ENCODE data around the gene LRRC43.

Gene LRRC43

GRCh38 chr12:122182887-122183587 lies at the start of gene LRRC43:
Gene LRRC43, plus strand, starts transcription at chr12:122183123. Its CDS starts 22 bp downstream, at chr12:122183145.
- no peak for TF ChIP-seq ZNF274 (IDR thresholded peaks at IDR 0.05; ENCODE audit: low read depth, low read length)
- H3K4me3 ChIP-seq (ENCODE audit: low read length) = peak within 1 kb of the TSS; percentile 32; the same call in 1 of the 2 replicates

GRCh38 chr12:122133192-122133950 lies 49.6 kb upstream of the LRRC43 start:
- no peak for TF ChIP-seq ZNF274 (IDR thresholded peaks at IDR 0.05; ENCODE audit: low read depth, low read length)
- no peak overlapping the region for H3K4me3 ChIP-seq (ENCODE audit: low read length)

DNA sequence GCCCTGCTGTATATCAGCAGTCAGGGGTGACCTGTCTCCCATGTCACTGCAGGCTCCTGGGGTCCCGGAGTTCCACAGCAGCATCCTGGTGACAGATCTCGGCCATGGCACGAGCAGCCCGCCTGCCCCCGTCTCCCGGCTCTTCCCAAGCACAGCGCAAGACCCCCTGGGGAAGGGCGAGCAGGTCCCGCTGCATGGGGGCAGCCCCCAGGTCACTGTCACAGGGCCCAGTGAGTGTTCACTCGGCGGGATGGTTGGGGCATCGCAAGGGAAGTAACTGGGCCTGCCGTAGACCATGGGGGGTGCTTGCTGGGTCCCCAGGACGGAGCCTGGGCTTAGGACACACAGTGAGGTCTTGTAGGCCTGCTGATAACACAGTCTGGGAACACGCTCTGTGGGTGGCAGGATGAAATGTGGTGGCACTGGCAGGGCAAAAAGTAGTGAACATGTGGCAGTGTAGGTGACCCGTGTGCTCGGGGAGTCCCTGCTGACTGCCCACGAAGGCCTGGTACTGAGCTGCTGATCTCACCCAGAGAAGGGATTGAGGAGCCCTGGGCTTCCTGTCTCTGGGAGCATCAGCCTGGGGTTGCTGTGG lies 47.4 kb upstream of the LRRC43 start:
- H3K4me3 ChIP-seq (ENCODE audit: low read length) = no peak overlapping the region
- no peak for TF ChIP-seq ZNF274 (IDR thresholded peaks at IDR 0.05; ENCODE audit: low read depth, low read length)

- TF ChIP-seq ZNF274 (IDR thresholded peaks at IDR 0.05; ENCODE audit: low read depth, low read length) = no peak
- H3K4me3 ChIP-seq (ENCODE audit: low read length) = no peak overlapping the region
Observed at GRCh38 chr12:122137229-122137628, 45.7 kb upstream of the LRRC43 start.

- TF ChIP-seq ZNF274 (IDR thresholded peaks at IDR 0.05; ENCODE audit: low read depth, low read length) = no peak
- H3K4me3 ChIP-seq (ENCODE audit: low read length) = no peak overlapping the region
Observed at GRCh38 chr12:122137681-122138080, 45.2 kb upstream of the LRRC43 start.

DNA sequence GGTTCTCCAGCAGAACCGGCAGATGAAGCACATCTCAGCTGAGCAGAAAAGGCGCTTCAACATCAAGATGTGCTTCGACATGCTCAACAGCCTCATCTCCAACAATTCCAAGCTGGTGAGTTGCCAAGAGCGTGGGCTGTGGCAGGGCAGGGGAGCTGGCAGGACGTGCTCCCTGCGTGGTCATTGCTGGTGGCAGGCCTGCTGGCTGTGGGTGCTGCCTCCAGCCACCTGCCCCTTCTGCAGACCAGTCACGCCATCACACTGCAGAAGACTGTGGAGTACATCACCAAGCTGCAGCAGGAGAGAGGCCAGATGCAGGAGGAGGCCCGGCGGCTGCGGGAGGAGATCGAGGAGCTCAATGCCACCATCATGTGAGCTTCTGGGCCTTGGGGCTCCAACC lies 44.7 kb upstream of the LRRC43 start:
- H3K4me3 ChIP-seq (ENCODE audit: low read length) = no peak overlapping the region
- no peak for TF ChIP-seq ZNF274 (IDR thresholded peaks at IDR 0.05; ENCODE audit: low read depth, low read length)

DNA sequence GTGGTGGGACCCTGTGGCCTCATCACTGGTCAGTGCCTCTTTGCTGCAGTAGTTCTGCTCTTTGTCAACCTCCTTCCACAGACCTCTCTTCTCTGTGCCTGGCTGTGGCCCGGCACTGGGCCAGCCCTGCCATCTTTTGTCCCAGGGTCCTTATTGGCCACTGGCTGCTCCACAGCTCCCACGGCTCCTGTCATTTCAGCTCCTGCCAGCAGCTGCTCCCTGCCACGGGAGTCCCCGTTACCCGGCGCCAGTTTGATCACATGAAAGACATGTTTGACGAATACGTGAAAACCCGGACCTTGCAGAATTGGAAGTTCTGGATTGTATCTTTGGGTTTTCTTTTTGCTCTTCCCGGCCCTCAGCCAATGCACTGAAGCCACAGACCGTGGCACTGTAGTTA lies 44.3 kb upstream of the LRRC43 start:
- TF ChIP-seq ZNF274 (IDR thresholded peaks at IDR 0.05; ENCODE audit: low read depth, low read length) = no peak
- H3K4me3 ChIP-seq (ENCODE audit: low read length) = no peak overlapping the region

- TF ChIP-seq ZNF274 (IDR thresholded peaks at IDR 0.05; ENCODE audit: low read depth, low read length) = no peak
- H3K4me3 ChIP-seq (ENCODE audit: low read length) = no peak overlapping the region
Observed at GRCh38 chr12:122139266-122139665, 43.7 kb upstream of the LRRC43 start.

GRCh38 chr12:122139941-122140340 lies 43.0 kb upstream of the LRRC43 start:
- no peak overlapping the region for H3K4me3 ChIP-seq (ENCODE audit: low read length)
- TF ChIP-seq ZNF274 (IDR thresholded peaks at IDR 0.05; ENCODE audit: low read depth, low read length) = no peak

DNA sequence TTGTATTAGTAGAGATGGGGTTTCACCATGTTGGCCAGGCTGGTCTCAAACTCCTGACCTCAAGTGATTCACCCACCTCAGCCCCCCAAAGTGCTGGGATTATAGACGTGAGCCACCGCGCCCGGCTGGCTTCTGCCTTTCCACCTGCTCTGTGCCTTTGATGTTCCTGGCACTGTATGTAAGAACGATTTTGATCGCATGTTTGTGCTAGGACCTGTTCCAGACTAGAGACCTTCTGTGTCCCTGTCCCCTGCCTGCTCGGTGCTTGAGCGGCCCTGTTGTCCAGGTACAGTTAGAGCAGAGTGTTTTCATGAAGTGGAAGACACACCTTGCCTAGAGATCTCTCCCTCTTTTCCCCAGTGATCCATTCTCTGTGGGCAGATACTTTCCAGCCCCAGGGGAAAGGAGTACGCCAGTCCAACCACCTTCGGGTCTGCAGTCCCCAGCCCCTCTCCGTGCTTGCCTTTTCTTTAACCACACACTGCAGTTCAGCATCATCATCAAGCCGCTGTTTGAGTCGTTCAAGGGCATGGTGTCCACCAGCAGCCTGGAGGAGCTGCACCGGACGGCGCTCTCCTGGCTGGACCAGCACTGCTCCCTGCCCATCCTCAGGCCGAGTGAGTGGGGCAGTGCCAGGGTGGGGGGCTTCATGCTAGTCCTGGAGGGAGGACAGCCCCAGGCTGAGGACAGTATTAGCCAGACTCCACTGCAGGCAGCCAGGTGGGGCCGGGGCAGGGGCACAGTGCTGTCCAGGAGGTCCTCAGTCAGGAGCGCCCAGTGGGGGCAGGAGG lies 42.3 kb upstream of the LRRC43 start:
- H3K4me3 ChIP-seq (ENCODE audit: low read length) = no peak overlapping the region
- no peak for TF ChIP-seq ZNF274 (IDR thresholded peaks at IDR 0.05; ENCODE audit: low read depth, low read length)

DNA sequence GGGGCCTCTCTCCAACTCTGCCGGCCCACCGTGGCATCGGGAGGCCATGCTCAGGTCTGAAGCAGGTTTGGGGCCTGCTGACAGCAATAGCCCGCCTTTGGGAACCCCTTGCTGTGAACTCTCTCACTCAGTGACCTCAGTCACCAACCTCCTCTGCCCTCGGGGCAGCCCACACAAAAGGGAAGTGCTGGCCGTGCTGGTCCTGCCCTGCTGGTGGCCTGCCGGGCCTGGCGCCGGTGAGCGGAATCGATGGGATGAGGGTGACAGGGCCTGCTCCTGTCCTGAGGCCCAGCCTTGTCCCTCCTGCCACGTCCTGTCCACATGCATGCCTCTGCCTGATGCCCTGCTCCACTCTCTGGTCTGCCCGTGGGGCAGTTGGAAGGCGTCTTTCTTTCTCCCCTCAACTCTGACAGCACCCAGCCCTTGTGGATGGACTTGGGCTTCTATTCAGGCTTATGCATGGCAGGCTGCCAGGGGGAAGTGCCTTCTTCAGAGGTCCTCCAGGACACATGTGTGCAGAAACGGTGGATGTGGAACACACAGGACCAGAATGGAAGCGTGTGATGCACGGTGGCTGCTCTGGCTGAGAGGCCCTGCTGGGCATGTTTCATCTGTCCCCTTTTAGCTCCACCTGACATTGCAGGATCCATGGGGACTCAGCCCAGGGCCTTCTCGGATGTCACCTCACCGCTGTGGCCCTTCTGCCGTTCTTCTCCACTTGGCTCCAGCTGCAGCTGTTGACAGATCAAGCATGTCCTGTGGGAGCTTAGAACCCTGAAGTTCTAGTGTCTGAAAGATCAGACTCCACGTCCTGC lies 40.8 kb upstream of the LRRC43 start:
- H3K4me3 ChIP-seq (ENCODE audit: low read length) = no peak overlapping the region
- no peak for TF ChIP-seq ZNF274 (IDR thresholded peaks at IDR 0.05; ENCODE audit: low read depth, low read length)

DNA sequence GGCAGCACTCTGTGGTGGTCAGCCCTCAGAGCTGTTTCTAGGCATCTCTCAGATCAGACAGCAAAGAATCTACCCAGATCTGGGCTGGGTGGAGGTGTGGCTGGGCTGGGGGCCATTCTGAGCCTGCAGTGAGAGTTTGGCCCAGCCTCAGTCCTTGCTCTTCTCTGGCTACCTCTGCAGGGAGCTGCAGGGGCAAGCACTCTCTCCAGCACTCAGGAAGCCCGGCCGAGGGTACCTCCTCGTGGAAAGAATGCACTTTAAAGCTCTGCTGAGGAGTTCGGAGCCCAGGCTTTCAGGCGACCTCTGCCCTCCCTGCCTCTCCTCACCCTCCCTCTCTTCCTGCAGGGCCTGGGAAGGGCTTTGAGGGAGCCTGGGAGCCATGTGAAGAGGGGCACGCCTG lies 40.1 kb upstream of the LRRC43 start:
- no peak for TF ChIP-seq ZNF274 (IDR thresholded peaks at IDR 0.05; ENCODE audit: low read depth, low read length)
- H3K4me3 ChIP-seq (ENCODE audit: low read length) = no peak overlapping the region

GRCh38 chr12:122144885-122145284 lies 38.0 kb upstream of the LRRC43 start:
- no peak overlapping the region for H3K4me3 ChIP-seq (ENCODE audit: low read length)
- no peak for TF ChIP-seq ZNF274 (IDR thresholded peaks at IDR 0.05; ENCODE audit: low read depth, low read length)

Measured in GM08714 (cell line).